Stomach (tissue), 4 donors: ENCODE measurements around the gene QRSL1.

ENCODE experiments used
- CTCF ChIP-seq, 7 experiments: fragments of 450-650 bp in 4 of 7; fragments of 200-600 bp in 3 of 7; sonication (generic) in 3 of 7; IDR thresholded peaks; one replicate each; pipeline ENCODE4 v1.5.1; 2016 to 2019; ENCODE audit warnings: antibody characterized with exemption in 7 of 7, control low read depth in 2 of 7, mild to moderate bottlenecking in 1 of 7
- POLR2A ChIP-seq, 4 donors: fragments of 450-650 bp; IDR thresholded peaks; one replicate each; pipeline ENCODE4 v1.6.1; 2016; ENCODE audit warnings: antibody characterized with exemption in 4 of 4, control low read depth in 2 of 4, mild to moderate bottlenecking in 1 of 4, moderate library complexity in 1 of 4

GRCh38 chr6:106599440-106599839 lies 29.9 kb upstream of the QRSL1 start:
- no peak for TF ChIP-seq CTCF (IDR thresholded peaks at IDR 0.05)
- no peak for TF ChIP-seq POLR2A (IDR thresholded peaks at IDR 0.05)
